ENCODE results near the gene DNM3.

Gene DNM3

GRCh38 chr1:172277989-172278388 lies 436.7 kb downstream of the DNM3 start:
- Histone ChIP-seq H2AFZ (ENCODE audit: low read length) (no peak overlapping the region), H3F3A (ENCODE audit: insufficient read depth, low read length) (no peaks in the 10 kb centered on the region), H3K79me2 (ENCODE audit: low read length) (no peaks in the 10 kb centered on the region), H3K27me3 (replicated peaks; ENCODE audit: insufficient read depth, low read length) (no peaks in the 10 kb centered on the region), H3K4me2 (ENCODE audit: low read depth, low read length) (no peak overlapping the region), H3K9ac (ENCODE audit: low read length) (no peak overlapping the region), H3K4me3 (ENCODE audit: low read length) (no peak overlapping the region), H3K4me1 (ENCODE audit: low read length) (peaks cover 9% of the 10 kb centered on the region; the same call in 1 of the 2 replicates), H3K9me2 (replicated peaks; ENCODE audit: insufficient read depth, low read length) (no peaks in the 10 kb centered on the region), H4K20me1 (ENCODE audit: insufficient read depth, low read length) (no peaks in the 10 kb centered on the region), H3K9me3 (replicated peaks; ENCODE audit: insufficient read depth, low read length) (no peaks in the 10 kb centered on the region), H3K36me3 (replicated peaks; ENCODE audit: insufficient read depth, low read length) (no peaks in the 10 kb centered on the region), H3K27ac (ENCODE audit: low read length) (no peak overlapping the region)
- no peak for DNase-seq
- TF ChIP-seq EZH2phosphoT487 (IDR thresholded peaks at IDR 0.05; ENCODE audit: low read length) (no peak), CTCF (IDR thresholded peaks at IDR 0.05; ENCODE audit: low read length) (no peak), EZH2 (optimal IDR thresholded peaks at IDR 0.05; ENCODE audit: low read depth, low read length) (no peak)

- TF ChIP-seq EZH2 (optimal IDR thresholded peaks at IDR 0.05; ENCODE audit: low read depth, low read length) (no peak), CTCF (IDR thresholded peaks at IDR 0.05; ENCODE audit: low read length) (no peak), EZH2phosphoT487 (IDR thresholded peaks at IDR 0.05; ENCODE audit: low read length) (no peak)
- H2AFZ ChIP-seq (ENCODE audit: low read length) = no peak overlapping the region
- no peaks in the 10 kb centered on the region for H3K9me2 ChIP-seq (replicated peaks; ENCODE audit: insufficient read depth, low read length)
- no peak for DNase-seq
- no peak overlapping the region for H3K27ac ChIP-seq (ENCODE audit: low read length)
- no peak overlapping the region for H3K9ac ChIP-seq (ENCODE audit: low read length)
- H3K9me3 ChIP-seq (replicated peaks; ENCODE audit: insufficient read depth, low read length) = no peaks in the 10 kb centered on the region
- no peak overlapping the region for H3K4me2 ChIP-seq (ENCODE audit: low read depth, low read length)
- H3K36me3 ChIP-seq (replicated peaks; ENCODE audit: insufficient read depth, low read length) = no peaks in the 10 kb centered on the region
- H3F3A ChIP-seq (ENCODE audit: insufficient read depth, low read length) = no peaks in the 10 kb centered on the region
- no peak overlapping the region for H3K4me3 ChIP-seq (ENCODE audit: low read length)
- H3K4me1 ChIP-seq (ENCODE audit: low read length) = peaks cover 8% of the 10 kb centered on the region; the same call in 1 of the 2 replicates
- no peaks in the 10 kb centered on the region for H4K20me1 ChIP-seq (ENCODE audit: insufficient read depth, low read length)
- no peaks in the 10 kb centered on the region for H3K27me3 ChIP-seq (replicated peaks; ENCODE audit: insufficient read depth, low read length)
- no peaks in the 10 kb centered on the region for H3K79me2 ChIP-seq (ENCODE audit: low read length)
Measured at GRCh38 chr1:172278478-172278877, 437.2 kb downstream of the DNM3 start.

GRCh38 chr1:172279939-172280636 lies 438.8 kb downstream of the DNM3 start:
- no peaks in the 10 kb centered on the region for H3K36me3 ChIP-seq (replicated peaks; ENCODE audit: insufficient read depth, low read length)

More at GRCh38 chr1:172279939-172280636, 438.8 kb downstream of the DNM3 start:
- Histone ChIP-seq H4K20me1 (ENCODE audit: insufficient read depth, low read length) (no peaks in the 10 kb centered on the region), H3K4me1 (ENCODE audit: low read length) (no peaks in the 10 kb centered on the region), H3K4me3 (ENCODE audit: low read length) (no peak overlapping the region), H3K9ac (ENCODE audit: low read length) (no peak overlapping the region), H2AFZ (ENCODE audit: low read length) (no peak overlapping the region), H3K79me2 (ENCODE audit: low read length) (no peaks in the 10 kb centered on the region), H3K4me2 (ENCODE audit: low read depth, low read length) (no peak overlapping the region), H3F3A (ENCODE audit: insufficient read depth, low read length) (no peaks in the 10 kb centered on the region), H3K9me3 (replicated peaks; ENCODE audit: insufficient read depth, low read length) (no peaks in the 10 kb centered on the region), H3K9me2 (replicated peaks; ENCODE audit: insufficient read depth, low read length) (no peaks in the 10 kb centered on the region), H3K27ac (ENCODE audit: low read length) (no peak overlapping the region), H3K27me3 (replicated peaks; ENCODE audit: insufficient read depth, low read length) (no peaks in the 10 kb centered on the region)
- no peak for DNase-seq
- TF ChIP-seq CTCF (IDR thresholded peaks at IDR 0.05; ENCODE audit: low read length) = no peak
